ENCODE measurements around the gene EPS8L1.
A peak's percentile ranks its signal among the peaks of the same experiment; 100 is the strongest.
"Not testable (repeated sequence)": the region's sequence is repeated elsewhere in the genome, so short reads cannot be mapped to it uniquely, and the experiment has no call there.

Gene EPS8L1

GRCh38 chr19:55058781-55059610, 16.7 kb upstream of the EPS8L1 start:
- Histone ChIP-seq H3K79me2 (ENCODE audit: insufficient read depth, low read length) (0 out of 2 replicates have a peak, but pooled peaks cover 7% of the 10 kb centered on the region), H3K9me3 (ENCODE audit: low read length) (no peaks in the 10 kb centered on the region), H3K9me2 (ENCODE audit: low read depth, low read length) (no peaks in the 10 kb centered on the region), H2AFZ (ENCODE audit: low read length) (no peak overlapping the region), H3K27ac (ENCODE audit: low read depth, low read length, poor library complexity, severe bottlenecking) (no peak overlapping the region), H3K4me3 (ENCODE audit: low read depth, low read length, poor library complexity, severe bottlenecking) (no peak overlapping the region), H3K9ac (ENCODE audit: low read length) (no peak overlapping the region), H3F3A (ENCODE audit: insufficient read depth, low read length) (no peaks in the 10 kb centered on the region), H3K27me3 (ENCODE audit: insufficient read depth, low read length) (no peaks in the 10 kb centered on the region), H3K4me1 (ENCODE audit: insufficient read depth, low read length, severe bottlenecking) (peaks cover 9% of the 10 kb centered on the region), H4K20me1 (ENCODE audit: insufficient read depth, low read length) (no peaks in the 10 kb centered on the region), H3K4me2 (ENCODE audit: low read length) (no peak overlapping the region), H3K36me3 (ENCODE audit: insufficient read depth, low read length) (peaks cover 58% of the 10 kb centered on the region)
- TF ChIP-seq EZH2 (IDR thresholded peaks at IDR 0.05; ENCODE audit: borderline replicate concordance, low read length) (no peak), CTCF (IDR thresholded peaks at IDR 0.05; ENCODE audit: low read length) (peak; percentile 34; the same call in 1 of the 2 replicates)

GRCh38 chr19:55060287-55060686, 15.4 kb upstream of the EPS8L1 start:
- not testable (repeated sequence) for H3K9ac ChIP-seq (ENCODE audit: low read length); H3K9me3 ChIP-seq (ENCODE audit: low read length); H3K4me3 ChIP-seq (ENCODE audit: low read depth, low read length, poor library complexity, severe bottlenecking); H3K27ac ChIP-seq (ENCODE audit: low read depth, low read length, poor library complexity, severe bottlenecking); H3K9me2 ChIP-seq (ENCODE audit: low read depth, low read length); H3F3A ChIP-seq (ENCODE audit: insufficient read depth, low read length); H4K20me1 ChIP-seq (ENCODE audit: insufficient read depth, low read length); H3K79me2 ChIP-seq (ENCODE audit: insufficient read depth, low read length); H3K4me1 ChIP-seq (ENCODE audit: insufficient read depth, low read length, severe bottlenecking); H3K4me2 ChIP-seq (ENCODE audit: low read length); H3K27me3 ChIP-seq (ENCODE audit: insufficient read depth, low read length); H2AFZ ChIP-seq (ENCODE audit: low read length)
- peaks cover 47% of the 10 kb centered on the region for H3K36me3 ChIP-seq (ENCODE audit: insufficient read depth, low read length)

GRCh38 chr19:55062735-55063491, 12.8 kb upstream of the EPS8L1 start, which contains the start of gene RDH13:
TSS of gene RDH13 (minus strand) at chr19:55063148. CDS start at chr19:55063032, 116 bp downstream.
- H3K9ac ChIP-seq (ENCODE audit: low read length) = peak within 1 kb of the TSS; percentile 94
- H3K4me1 ChIP-seq (ENCODE audit: insufficient read depth, low read length, severe bottlenecking) = peaks cover 9% of the 10 kb centered on the region
- peak within 1 kb of the TSS; percentile 98 for H3K4me3 ChIP-seq (ENCODE audit: low read depth, low read length, poor library complexity, severe bottlenecking)
- H3K9me2 ChIP-seq (ENCODE audit: low read depth, low read length) = no peaks in the 10 kb centered on the region
- 0 out of 2 replicates have a peak, but pooled peaks cover 7% of the 10 kb centered on the region for H3K79me2 ChIP-seq (ENCODE audit: insufficient read depth, low read length)
- H4K20me1 ChIP-seq (ENCODE audit: insufficient read depth, low read length) = no peaks in the 10 kb centered on the region
- no peaks in the 10 kb centered on the region; the same call in 1 of the 2 replicates for H3K27me3 ChIP-seq (ENCODE audit: insufficient read depth, low read length)
- H3K36me3 ChIP-seq (ENCODE audit: insufficient read depth, low read length) = peaks cover 21% of the 10 kb centered on the region
- no peaks in the 10 kb centered on the region for H3K9me3 ChIP-seq (ENCODE audit: low read length)
- H3F3A ChIP-seq (ENCODE audit: insufficient read depth, low read length) = no peaks in the 10 kb centered on the region
- no peak within 1 kb of the TSS for H3K27ac ChIP-seq (ENCODE audit: low read depth, low read length, poor library complexity, severe bottlenecking)
- peak within 1 kb of the TSS; percentile 73 for H3K4me2 ChIP-seq (ENCODE audit: low read length)
- no peak within 1 kb of the TSS for H2AFZ ChIP-seq (ENCODE audit: low read length)
- TF ChIP-seq EZH2 (IDR thresholded peaks at IDR 0.05; ENCODE audit: borderline replicate concordance, low read length) = no peak
- no peak for TF ChIP-seq CTCF (IDR thresholded peaks at IDR 0.05; ENCODE audit: low read length)
